Neural cell (in vitro differentiated cells): ENCODE measurements around the gene OR1F1. TPM values are rescaled to one million over a fixed set of nuclear protein-coding genes. Genes with fewer than 3 reads are reported as not detected.

Source experiments
- H2AFZ ChIP-seq: fragments of 200-600, 300-800 bp; sonication (generic), shearing (Covaris generic); 2 replicates; pipeline ENCODE4 v1.6.0; 2014; ENCODE audit warnings: low read depth, mild to moderate bottlenecking, antibody characterized with exemption, low read length, moderate library complexity
- H3F3A ChIP-seq: fragments of 200-600 bp; shearing (Covaris generic); 2 replicates; pipeline ENCODE4 v1.6.1; 2016; ENCODE audit warnings: mild to moderate bottlenecking, moderate library complexity, mixed read lengths, antibody characterized with exemption, low read length; ENCODE audit not compliant: insufficient read depth, poor library complexity, severe bottlenecking
- H3K27ac ChIP-seq: fragments of 200-600, 300-800 bp; sonication (generic), shearing (Covaris generic); 2 replicates; pipeline ENCODE4 v1.5.1; 2014; ENCODE audit warnings: mild to moderate bottlenecking, low read length, moderate library complexity
- H3K27me3 ChIP-seq: fragments of 300-800, 200-600 bp; sonication (generic), shearing (Covaris generic); 2 replicates; pipeline ENCODE4 v1.6.0; 2014; ENCODE audit warnings: mild to moderate bottlenecking, low read depth, low read length, moderate library complexity; ENCODE audit not compliant: insufficient read depth
- H3K36me3 ChIP-seq: fragments of 300-800, 200-600 bp; sonication (generic), shearing (Covaris generic); 2 replicates; pipeline ENCODE4 v1.5.1; 2014; ENCODE audit warnings: mild to moderate bottlenecking, antibody characterized with exemption, low read length, moderate library complexity; ENCODE audit not compliant: insufficient read depth
- H3K4me2 ChIP-seq: fragments of 300-800, 200-600 bp; sonication (generic), shearing (Covaris generic); 2 replicates; pipeline ENCODE4 v1.6.0; 2014; ENCODE audit warnings: mild to moderate bottlenecking, low read length
- H3K4me3 ChIP-seq: fragments of 300-800, 200-600 bp; sonication (generic), shearing (Covaris generic); 2 replicates; pipeline ENCODE4 v1.5.1; 2014; ENCODE audit warnings: mild to moderate bottlenecking, low read length, moderate library complexity
- H3K79me2 ChIP-seq: fragments of 200-600 bp; shearing (Covaris generic); replicated peaks from 2 replicates; pipeline ENCODE4 v1.6.0; 2014; ENCODE audit warnings: mild to moderate bottlenecking, low read length, moderate library complexity; ENCODE audit not compliant: insufficient read depth
- H3K9ac ChIP-seq: fragments of 300-800, 200-600 bp; sonication (generic), shearing (Covaris generic); 2 replicates; pipeline ENCODE4 v1.6.1; 2016; ENCODE audit warnings: mild to moderate bottlenecking, low read length, mixed read lengths
- H3K9me2 ChIP-seq: fragments of 200-600 bp; shearing (Covaris generic); 2 replicates; pipeline ENCODE4 v1.6.1; 2016; ENCODE audit warnings: mild to moderate bottlenecking, low read length, mixed read lengths; ENCODE audit not compliant: insufficient read depth
- H3K9me3 ChIP-seq: fragments of 200-600, 300-800 bp; sonication (generic), shearing (Covaris generic); 2 replicates; pipeline ENCODE4 v1.6.1; 2016; ENCODE audit warnings: mild to moderate bottlenecking, mixed run types, low read length, moderate library complexity, mixed read lengths
- H4K20me1 ChIP-seq: fragments of 200-600 bp; shearing (Covaris generic); 2 replicates; pipeline ENCODE4 v1.6.1; 2016; ENCODE audit warnings: mild to moderate bottlenecking, mixed run types; ENCODE audit not compliant: insufficient read depth
- EP300 ChIP-seq: fragments of 450-650 bp; conservative IDR thresholded peaks from 2 replicates; pipeline ENCODE4 v1.6.1; 2014; ENCODE audit warnings: antibody characterized with exemption, mild to moderate bottlenecking, moderate library complexity; ENCODE audit not compliant: poor library complexity, severe bottlenecking
- EZH2 ChIP-seq: fragments of 200-600, 300-800 bp; shearing (Covaris generic), sonication (generic); IDR thresholded peaks from 2 replicates; pipeline ENCODE4 v1.6.1; 2014; ENCODE audit warnings: antibody characterized with exemption, low read length, borderline replicate concordance, mild to moderate bottlenecking; ENCODE audit not compliant: insufficient read depth, poor library complexity, severe bottlenecking
- MXI1 ChIP-seq: fragments of 450-650 bp; conservative IDR thresholded peaks from 2 replicates; pipeline ENCODE4 v1.6.1; 2014; ENCODE audit warnings: antibody characterized with exemption, mild to moderate bottlenecking; ENCODE audit not compliant: poor library complexity, severe bottlenecking
- POLR2AphosphoS5 ChIP-seq: IDR thresholded peaks from 2 replicates; pipeline ENCODE4 v1.6.1; 2012
- RAD21 ChIP-seq: fragments of 450-650 bp; conservative IDR thresholded peaks from 2 replicates; pipeline ENCODE4 v1.6.1; 2014; ENCODE audit warnings: antibody characterized with exemption, mild to moderate bottlenecking, moderate library complexity
- SMC3 ChIP-seq: fragments of 450-650 bp; conservative IDR thresholded peaks from 2 replicates; pipeline ENCODE4 v1.6.1; 2014; ENCODE audit warnings: antibody characterized with exemption, mild to moderate bottlenecking, moderate library complexity; ENCODE audit not compliant: poor library complexity
- TAF1 ChIP-seq: IDR thresholded peaks from 2 replicates; pipeline ENCODE4 v1.6.1; 2012; ENCODE audit warnings: low read depth
- polyA plus RNA-seq: library from polyadenylated mRNA; depleted of rRNA; stranded (reverse); fragments of >200 nt; gene quantifications from 2 replicates; pipeline ENCODE4 v1.2.3, GENCODE V29; 2014
- TF ChIP-seq, protein P1 (sequence below): fragments of 450-650 bp; IDR thresholded peaks from 2 replicates; pipeline ENCODE4 v1.5.1; 2014; ENCODE audit warnings: antibody characterized with exemption, mild to moderate bottlenecking, moderate library complexity; ENCODE audit not compliant: poor library complexity, severe bottlenecking
- TF ChIP-seq, protein P2 (sequence below): IDR thresholded peaks from 2 replicates; pipeline ENCODE4 v1.6.1; 2012; ENCODE audit warnings: borderline replicate concordance

The OR1F1 gene
- polyA plus RNA-seq, 1 donor from 2014 or later, result 2.5 TPM

DNA sequence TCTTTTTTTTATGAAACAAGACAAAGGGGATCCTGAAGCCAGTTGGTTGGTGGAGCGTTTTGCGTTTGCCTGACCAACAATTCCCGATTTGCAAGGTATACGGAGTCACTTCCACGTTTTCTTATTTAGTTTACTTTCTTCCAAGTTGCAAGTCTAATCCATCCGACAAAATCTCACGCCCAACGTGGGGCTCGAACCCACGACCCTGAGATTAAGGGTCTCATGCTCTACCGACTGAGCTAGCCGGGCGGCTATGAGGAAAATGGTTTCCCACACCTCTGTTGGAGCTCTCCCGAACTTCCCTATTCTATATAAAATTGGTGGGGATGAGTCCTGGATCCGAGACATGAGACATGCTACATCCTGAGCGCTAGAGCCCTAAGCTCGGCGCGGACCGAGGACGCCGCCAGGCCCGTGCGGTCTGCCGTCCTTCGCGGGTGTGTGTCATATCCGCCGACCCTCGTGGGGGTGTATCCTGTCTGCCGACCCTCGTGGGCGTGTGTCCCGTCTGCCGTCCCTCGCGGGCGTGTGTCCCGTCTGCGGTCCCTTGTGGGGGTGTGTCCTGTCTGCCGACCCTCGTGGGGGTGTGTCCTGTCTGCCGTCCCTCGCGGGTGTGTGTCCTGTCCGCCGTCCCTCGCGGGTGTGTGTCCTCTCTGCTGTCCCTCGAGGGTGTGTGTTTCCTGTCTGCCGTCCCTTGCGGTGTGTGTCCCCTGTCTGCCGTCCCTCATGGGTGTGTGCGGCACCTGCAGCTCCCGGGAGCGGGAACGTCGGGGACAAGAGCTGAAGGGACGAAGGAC lies 30.6 kb upstream of the OR1F1 start:
- Histone ChIP-seq H3F3A (no peaks in the 10 kb centered on the region), H2AFZ (no peak overlapping the region), H4K20me1 (no peaks in the 10 kb centered on the region), H3K9me2 (no peaks in the 10 kb centered on the region), H3K27ac (no peak overlapping the region), H3K4me2 (no peak overlapping the region), H3K36me3 (no peaks in the 10 kb centered on the region), H3K9me3 (no peaks in the 10 kb centered on the region), H3K27me3 (peaks cover 41% of the 10 kb centered on the region), H3K9ac (no peak overlapping the region), H3K4me3 (peak overlapping the region; percentile 63), H3K79me2 (no peaks in the 10 kb centered on the region)
- TF ChIP-seq EZH2 (no peak), MXI1 (no peak), EP300 (no peak), SMC3 (no peak)
- TF ChIP-seq, protein P1, sequence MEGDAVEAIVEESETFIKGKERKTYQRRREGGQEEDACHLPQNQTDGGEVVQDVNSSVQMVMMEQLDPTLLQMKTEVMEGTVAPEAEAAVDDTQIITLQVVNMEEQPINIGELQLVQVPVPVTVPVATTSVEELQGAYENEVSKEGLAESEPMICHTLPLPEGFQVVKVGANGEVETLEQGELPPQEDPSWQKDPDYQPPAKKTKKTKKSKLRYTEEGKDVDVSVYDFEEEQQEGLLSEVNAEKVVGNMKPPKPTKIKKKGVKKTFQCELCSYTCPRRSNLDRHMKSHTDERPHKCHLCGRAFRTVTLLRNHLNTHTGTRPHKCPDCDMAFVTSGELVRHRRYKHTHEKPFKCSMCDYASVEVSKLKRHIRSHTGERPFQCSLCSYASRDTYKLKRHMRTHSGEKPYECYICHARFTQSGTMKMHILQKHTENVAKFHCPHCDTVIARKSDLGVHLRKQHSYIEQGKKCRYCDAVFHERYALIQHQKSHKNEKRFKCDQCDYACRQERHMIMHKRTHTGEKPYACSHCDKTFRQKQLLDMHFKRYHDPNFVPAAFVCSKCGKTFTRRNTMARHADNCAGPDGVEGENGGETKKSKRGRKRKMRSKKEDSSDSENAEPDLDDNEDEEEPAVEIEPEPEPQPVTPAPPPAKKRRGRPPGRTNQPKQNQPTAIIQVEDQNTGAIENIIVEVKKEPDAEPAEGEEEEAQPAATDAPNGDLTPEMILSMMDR, result no peak

DNA sequence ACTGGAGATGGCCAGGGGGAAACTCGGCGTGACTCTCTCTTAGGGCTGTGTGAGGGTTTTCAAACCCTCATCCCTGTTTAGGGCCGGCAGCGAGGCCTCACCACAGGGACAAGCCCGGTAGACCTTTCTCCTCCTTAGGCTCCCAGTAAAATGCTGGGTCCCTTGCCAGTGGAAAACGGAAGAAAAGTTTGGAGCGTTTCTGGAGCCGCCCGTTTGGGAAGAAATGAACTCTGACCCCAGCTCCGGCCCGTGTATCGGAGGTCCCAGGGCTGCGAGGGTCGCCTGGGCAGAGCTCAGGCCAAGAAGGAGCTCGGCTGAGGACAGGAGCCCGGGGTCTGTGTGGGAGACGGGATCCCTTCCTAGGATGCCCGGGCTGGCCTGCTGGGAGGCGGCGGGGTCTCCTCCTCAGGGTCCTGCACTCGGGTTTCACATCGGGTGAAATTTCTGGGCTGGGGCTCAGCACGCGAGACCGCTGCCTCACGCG lies 29.9 kb upstream of the OR1F1 start:
- no peak overlapping the region for H3K9ac ChIP-seq
- H3F3A ChIP-seq, result no peaks in the 10 kb centered on the region
- H3K9me3 ChIP-seq, result no peaks in the 10 kb centered on the region
- H4K20me1 ChIP-seq, result no peaks in the 10 kb centered on the region
- H3K4me2 ChIP-seq, result no peak overlapping the region
- no peaks in the 10 kb centered on the region for H3K36me3 ChIP-seq
- H3K9me2 ChIP-seq, result no peaks in the 10 kb centered on the region
- H3K79me2 ChIP-seq, result no peaks in the 10 kb centered on the region
- no peak overlapping the region for H3K27ac ChIP-seq
- H2AFZ ChIP-seq, result no peak overlapping the region
- H3K4me3 ChIP-seq, result peak overlapping the region; percentile 63
- TF ChIP-seq TAF1 (no peak), EZH2 (peak; percentile 74)
- H3K27me3 ChIP-seq, result peaks cover 41% of the 10 kb centered on the region

DNA sequence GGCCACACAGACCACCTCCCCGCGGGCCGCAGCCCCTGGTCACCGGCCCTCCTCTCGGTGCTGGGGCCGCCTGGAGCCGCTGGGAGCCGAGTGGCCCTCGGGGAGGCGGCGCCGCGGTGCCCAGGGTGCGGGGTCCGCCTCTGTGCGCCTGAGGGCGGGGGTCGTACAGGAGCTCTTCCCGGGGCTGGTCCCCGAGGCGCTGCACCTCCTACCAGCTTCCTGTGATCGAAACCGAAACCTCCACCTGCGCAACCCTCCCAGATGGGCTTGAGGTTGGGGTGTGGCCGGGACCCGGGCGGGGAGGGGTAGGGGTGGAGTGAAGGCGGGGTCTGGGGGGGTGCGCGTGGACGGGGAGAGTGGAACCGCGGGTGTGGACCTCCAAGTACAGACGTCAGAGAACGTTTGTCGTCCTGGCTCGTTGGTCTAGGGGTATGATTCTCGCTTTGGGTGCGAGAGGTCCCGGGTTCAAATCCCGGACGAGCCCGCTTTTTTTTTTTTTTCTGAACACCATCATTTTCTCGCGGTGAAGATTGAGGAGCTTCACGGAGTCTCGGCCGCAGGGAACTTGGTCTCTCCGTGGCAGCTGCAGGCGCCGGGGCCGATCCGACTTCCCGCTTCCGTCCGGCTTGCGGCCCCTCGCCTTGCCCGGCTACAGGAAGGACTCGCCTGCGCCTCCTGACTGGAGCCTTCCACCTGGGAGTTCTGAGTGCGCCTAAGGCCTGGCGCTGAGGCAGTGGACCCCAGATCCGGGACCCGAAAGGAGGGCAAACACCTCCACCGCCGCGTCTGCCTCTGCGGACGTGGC lies 29.3 kb upstream of the OR1F1 start:
- Histone ChIP-seq H3K27me3 (peaks cover 41% of the 10 kb centered on the region), H3F3A (no peaks in the 10 kb centered on the region), H4K20me1 (no peaks in the 10 kb centered on the region), H3K4me3 (peak overlapping the region; percentile 63), H2AFZ (no peak overlapping the region), H3K27ac (no peak overlapping the region), H3K9me3 (no peaks in the 10 kb centered on the region), H3K79me2 (no peaks in the 10 kb centered on the region), H3K36me3 (no peaks in the 10 kb centered on the region), H3K4me2 (no peak overlapping the region), H3K9ac (no peak overlapping the region), H3K9me2 (no peaks in the 10 kb centered on the region)
- TF ChIP-seq EP300, result no peak
- TF ChIP-seq, protein P2, sequence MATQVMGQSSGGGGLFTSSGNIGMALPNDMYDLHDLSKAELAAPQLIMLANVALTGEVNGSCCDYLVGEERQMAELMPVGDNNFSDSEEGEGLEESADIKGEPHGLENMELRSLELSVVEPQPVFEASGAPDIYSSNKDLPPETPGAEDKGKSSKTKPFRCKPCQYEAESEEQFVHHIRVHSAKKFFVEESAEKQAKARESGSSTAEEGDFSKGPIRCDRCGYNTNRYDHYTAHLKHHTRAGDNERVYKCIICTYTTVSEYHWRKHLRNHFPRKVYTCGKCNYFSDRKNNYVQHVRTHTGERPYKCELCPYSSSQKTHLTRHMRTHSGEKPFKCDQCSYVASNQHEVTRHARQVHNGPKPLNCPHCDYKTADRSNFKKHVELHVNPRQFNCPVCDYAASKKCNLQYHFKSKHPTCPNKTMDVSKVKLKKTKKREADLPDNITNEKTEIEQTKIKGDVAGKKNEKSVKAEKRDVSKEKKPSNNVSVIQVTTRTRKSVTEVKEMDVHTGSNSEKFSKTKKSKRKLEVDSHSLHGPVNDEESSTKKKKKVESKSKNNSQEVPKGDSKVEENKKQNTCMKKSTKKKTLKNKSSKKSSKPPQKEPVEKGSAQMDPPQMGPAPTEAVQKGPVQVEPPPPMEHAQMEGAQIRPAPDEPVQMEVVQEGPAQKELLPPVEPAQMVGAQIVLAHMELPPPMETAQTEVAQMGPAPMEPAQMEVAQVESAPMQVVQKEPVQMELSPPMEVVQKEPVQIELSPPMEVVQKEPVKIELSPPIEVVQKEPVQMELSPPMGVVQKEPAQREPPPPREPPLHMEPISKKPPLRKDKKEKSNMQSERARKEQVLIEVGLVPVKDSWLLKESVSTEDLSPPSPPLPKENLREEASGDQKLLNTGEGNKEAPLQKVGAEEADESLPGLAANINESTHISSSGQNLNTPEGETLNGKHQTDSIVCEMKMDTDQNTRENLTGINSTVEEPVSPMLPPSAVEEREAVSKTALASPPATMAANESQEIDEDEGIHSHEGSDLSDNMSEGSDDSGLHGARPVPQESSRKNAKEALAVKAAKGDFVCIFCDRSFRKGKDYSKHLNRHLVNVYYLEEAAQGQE, result no peak
- no peak for TF ChIP-seq RAD21
- no peak for TF ChIP-seq EZH2
- no peak for TF ChIP-seq SMC3
- no peak for TF ChIP-seq MXI1
- no peak for TF ChIP-seq POLR2AphosphoS5
- TF ChIP-seq, protein P1, result no peak
- TF ChIP-seq TAF1, result no peak
